Loucy (cell line): ENCODE measurements around the gene WDR83.
A peak's percentile ranks its signal among the peaks of the same experiment; 100 is the strongest.
"Not testable (repeated sequence)": the region's sequence is repeated elsewhere in the genome, so short reads cannot be mapped to it uniquely, and the experiment has no call there.

Experiments
- H2AFZ ChIP-seq: fragments of 200-600 bp; sonication (generic); 2 replicates; pipeline ENCODE4 v1.6.0; 2016; ENCODE audit warnings: antibody characterized with exemption, mild to moderate bottlenecking, low read length, moderate library complexity
- H3F3A ChIP-seq: fragments of 200-600 bp; 2 replicates; pipeline ENCODE4 v1.6.0; 2016; ENCODE audit warnings: antibody characterized with exemption, low read depth, mild to moderate bottlenecking
- H3K27me3 ChIP-seq: fragments of 200-600 bp; sonication (generic); 2 replicates; pipeline ENCODE4 v1.6.1; 2014; ENCODE audit warnings: low read length, mild to moderate bottlenecking; ENCODE audit not compliant: insufficient read depth, poor library complexity, severe bottlenecking
- H3K36me3 ChIP-seq: fragments of 200-600 bp; sonication (generic); 2 replicates; pipeline ENCODE4 v1.6.1; 2016; ENCODE audit warnings: low read length; ENCODE audit not compliant: insufficient read depth
- H3K4me1 ChIP-seq: fragments of 200-600 bp; sonication (generic); 2 replicates; pipeline ENCODE4 v1.5.1; 2014; ENCODE audit warnings: low read length, mild to moderate bottlenecking; ENCODE audit not compliant: insufficient read depth, poor library complexity, severe bottlenecking
- H3K4me2 ChIP-seq: fragments of 200-600 bp; sonication (generic); 2 replicates; pipeline ENCODE4 v1.6.0; 2014; ENCODE audit warnings: antibody characterized with exemption, low read length, low read depth, mild to moderate bottlenecking; ENCODE audit not compliant: poor library complexity, severe bottlenecking
- H3K4me3 ChIP-seq: fragments of 200-600 bp; sonication (generic); 2 replicates; pipeline ENCODE4 v1.5.1; 2014; ENCODE audit warnings: low read length, mild to moderate bottlenecking, mixed read lengths; ENCODE audit not compliant: poor library complexity, severe bottlenecking
- H3K79me2 ChIP-seq: fragments of 200-600 bp; sonication (generic); 2 replicates; pipeline ENCODE4 v1.6.1; 2014; ENCODE audit warnings: low read length; ENCODE audit not compliant: insufficient read depth
- H3K9ac ChIP-seq: fragments of 200-600 bp; sonication (generic); 2 replicates; pipeline ENCODE4 v1.6.0; 2014; ENCODE audit warnings: mild to moderate bottlenecking, low read depth, low read length, moderate library complexity; ENCODE audit not compliant: poor library complexity, severe bottlenecking
- H3K9me2 ChIP-seq: fragments of 200-600 bp; sonication (generic); replicated peaks from 2 replicates; pipeline ENCODE4 v1.6.1; 2016; ENCODE audit warnings: low read depth, low read length, mixed read lengths
- H3K9me3 ChIP-seq: fragments of 200-600 bp; sonication (generic); 2 replicates; pipeline ENCODE4 v1.6.1; 2014; ENCODE audit warnings: mild to moderate bottlenecking, antibody characterized with exemption, low read length, low read depth; ENCODE audit not compliant: insufficient read depth
- H4K20me1 ChIP-seq: fragments of 200-600 bp; sonication (generic); 2 replicates; pipeline ENCODE4 v1.6.0; 2014; ENCODE audit warnings: antibody characterized with exemption, low read length, mild to moderate bottlenecking; ENCODE audit not compliant: insufficient read depth, poor library complexity, severe bottlenecking
- EZH2phosphoT487 ChIP-seq: fragments of 200-600 bp; IDR thresholded peaks from 2 replicates; pipeline ENCODE4 v1.6.1; 2018; ENCODE audit warnings: antibody characterized with exemption, mild to moderate bottlenecking, moderate library complexity, borderline replicate concordance
- TF ChIP-seq, protein P1 (sequence below): fragments of 200-600 bp; sonication (generic); conservative IDR thresholded peaks from 2 replicates; pipeline ENCODE4 v1.5.1; 2014; ENCODE audit warnings: mild to moderate bottlenecking, antibody characterized with exemption, low read length

Gene WDR83

DNA sequence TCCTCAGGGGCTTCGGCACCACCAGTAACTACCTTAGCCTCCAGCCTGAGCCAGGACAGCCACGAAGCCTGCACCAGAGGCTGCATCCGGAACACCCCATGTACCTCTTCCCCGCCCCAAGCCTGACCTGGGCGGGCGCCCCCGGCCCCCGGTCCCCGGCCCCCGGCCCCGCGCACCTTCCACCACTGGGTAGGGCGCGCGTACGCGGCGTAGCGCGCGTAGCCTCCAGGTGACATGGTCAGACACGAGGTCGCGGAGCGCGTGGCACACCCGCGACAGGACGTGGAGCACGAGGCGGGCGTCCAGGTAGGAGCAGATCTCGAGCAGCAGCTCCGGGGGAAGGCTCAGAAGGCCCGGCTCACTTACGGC is 29.4 kb downstream of the WDR83 start:
- peak overlapping the region; percentile 75 for H3K9ac ChIP-seq
- no peaks in the 10 kb centered on the region for H3K27me3 ChIP-seq
- peaks cover 11% of the 10 kb centered on the region for H3K4me1 ChIP-seq
- H3F3A ChIP-seq, result 0 out of 2 replicates have a peak, but pooled peaks cover 2% of the 10 kb centered on the region
- no peaks in the 10 kb centered on the region for H4K20me1 ChIP-seq
- H3K4me2 ChIP-seq, result peak overlapping the region; percentile 81
- H3K9me2 ChIP-seq, result no peaks in the 10 kb centered on the region
- peak overlapping the region; percentile 64 for H2AFZ ChIP-seq
- peaks cover 4% of the 10 kb centered on the region; the same call in 1 of the 2 replicates for H3K36me3 ChIP-seq
- peaks cover 6% of the 10 kb centered on the region; the same call in 1 of the 2 replicates for H3K79me2 ChIP-seq
- H3K9me3 ChIP-seq, result no peaks in the 10 kb centered on the region
- TF ChIP-seq EZH2phosphoT487, result no peak
- TF ChIP-seq, protein P1, sequence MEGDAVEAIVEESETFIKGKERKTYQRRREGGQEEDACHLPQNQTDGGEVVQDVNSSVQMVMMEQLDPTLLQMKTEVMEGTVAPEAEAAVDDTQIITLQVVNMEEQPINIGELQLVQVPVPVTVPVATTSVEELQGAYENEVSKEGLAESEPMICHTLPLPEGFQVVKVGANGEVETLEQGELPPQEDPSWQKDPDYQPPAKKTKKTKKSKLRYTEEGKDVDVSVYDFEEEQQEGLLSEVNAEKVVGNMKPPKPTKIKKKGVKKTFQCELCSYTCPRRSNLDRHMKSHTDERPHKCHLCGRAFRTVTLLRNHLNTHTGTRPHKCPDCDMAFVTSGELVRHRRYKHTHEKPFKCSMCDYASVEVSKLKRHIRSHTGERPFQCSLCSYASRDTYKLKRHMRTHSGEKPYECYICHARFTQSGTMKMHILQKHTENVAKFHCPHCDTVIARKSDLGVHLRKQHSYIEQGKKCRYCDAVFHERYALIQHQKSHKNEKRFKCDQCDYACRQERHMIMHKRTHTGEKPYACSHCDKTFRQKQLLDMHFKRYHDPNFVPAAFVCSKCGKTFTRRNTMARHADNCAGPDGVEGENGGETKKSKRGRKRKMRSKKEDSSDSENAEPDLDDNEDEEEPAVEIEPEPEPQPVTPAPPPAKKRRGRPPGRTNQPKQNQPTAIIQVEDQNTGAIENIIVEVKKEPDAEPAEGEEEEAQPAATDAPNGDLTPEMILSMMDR, result no peak
- peak overlapping the region; percentile 81 for H3K4me3 ChIP-seq

DNA sequence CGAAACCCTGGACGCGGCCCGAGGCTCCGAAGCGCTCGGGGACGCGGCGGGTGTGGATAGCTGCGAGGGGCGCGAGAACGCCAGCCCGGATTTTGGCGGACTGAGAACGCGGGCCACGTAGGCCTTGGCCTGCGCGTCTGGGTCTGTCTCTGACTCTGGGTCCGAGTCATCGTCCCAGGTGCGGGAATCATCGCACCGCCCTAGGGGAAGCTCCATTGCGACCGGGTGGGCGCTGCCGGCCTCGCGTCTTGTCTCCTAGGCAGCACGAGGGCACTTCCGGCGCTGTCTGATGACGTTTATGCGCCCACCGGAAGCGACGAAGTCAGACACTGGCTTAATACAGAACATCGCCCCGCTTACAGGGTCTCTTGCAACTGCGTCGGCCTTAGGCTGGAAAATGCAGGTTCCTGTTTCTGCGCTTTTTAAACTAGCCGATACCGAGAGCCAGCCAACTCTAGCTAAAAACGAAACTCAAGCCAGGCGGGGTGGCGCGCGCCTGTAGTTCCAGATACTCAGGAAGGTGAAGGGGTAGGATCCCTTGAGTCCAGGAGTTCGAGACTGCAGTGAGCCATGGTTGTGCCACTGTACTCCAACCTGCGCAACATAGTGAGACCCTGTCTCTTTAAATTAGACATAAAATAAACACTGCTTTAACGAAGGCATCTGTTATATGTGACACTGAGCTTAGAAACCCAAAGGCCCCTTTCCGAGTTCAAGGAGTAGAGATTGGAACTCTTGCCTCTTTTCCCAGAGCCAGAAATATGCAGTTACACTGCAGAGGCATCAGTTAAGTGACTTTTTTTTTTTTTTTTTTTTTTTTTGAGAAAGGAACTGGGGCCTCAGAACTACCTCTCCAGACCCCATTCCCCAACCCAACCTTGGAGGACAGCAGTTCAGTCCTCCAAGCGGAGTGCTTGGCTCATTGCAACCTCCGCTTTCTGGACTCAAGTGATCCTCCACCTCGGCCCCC is 30.0 kb downstream of the WDR83 start, which contains the start of gene FBXW9:
FBXW9 (minus strand) TSS at position 266 of the 970 bp plus-strand sequence; CDS start at position 216, 50 bp downstream.
- Histone ChIP-seq H2AFZ (peak within 1 kb of the TSS; percentile 64), H3K9me3 (no peaks in the 10 kb centered on the region)

DNA sequence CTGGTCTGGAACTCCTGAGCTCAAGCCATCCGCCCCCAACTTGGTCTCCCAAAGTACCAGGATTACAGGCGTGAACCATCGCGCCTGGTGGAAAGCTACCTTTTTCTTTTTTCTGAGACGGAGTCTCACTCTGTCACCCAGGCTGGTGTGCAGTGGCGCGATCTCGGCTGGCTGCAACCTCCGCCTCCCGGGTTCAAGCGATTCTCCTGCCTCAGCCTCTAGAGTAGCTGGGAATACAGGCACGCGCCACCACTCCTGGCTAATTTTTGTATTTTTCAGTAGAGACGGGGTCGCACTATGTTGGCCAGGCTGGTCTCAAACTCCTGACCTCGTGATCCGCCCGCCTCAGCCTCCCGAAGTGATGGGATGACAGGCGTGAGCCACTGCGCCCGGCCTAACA is 30.8 kb downstream of the WDR83 start:
- Histone ChIP-seq H3K4me2 (peak overlapping the region; percentile 81), H3K36me3 (peaks cover 18% of the 10 kb centered on the region; the same call in 1 of the 2 replicates), H3K4me3 (peak overlapping the region; percentile 81), H3K9ac (peak overlapping the region; percentile 75)
- not testable (repeated sequence) for H3K4me1 ChIP-seq, H2AFZ ChIP-seq, H3K9me2 ChIP-seq, H3F3A ChIP-seq, H3K9me3 ChIP-seq, H3K79me2 ChIP-seq, H3K27me3 ChIP-seq, H4K20me1 ChIP-seq

More for the DNA sequence above, 30.0 kb downstream of the WDR83 start, which contains the start of gene FBXW9:
- Histone ChIP-seq H3K9me2 (no peaks in the 10 kb centered on the region), H4K20me1 (no peaks in the 10 kb centered on the region), H3K36me3 (peaks cover 10% of the 10 kb centered on the region; the same call in 1 of the 2 replicates), H3K4me2 (peak within 1 kb of the TSS; percentile 81), H3K4me1 (peaks cover 8% of the 10 kb centered on the region), H3F3A (0 out of 2 replicates have a peak, but pooled peaks cover 2% of the 10 kb centered on the region), H3K27me3 (no peaks in the 10 kb centered on the region), H3K4me3 (peak within 1 kb of the TSS; percentile 81), H3K9ac (peak within 1 kb of the TSS; percentile 75), H3K79me2 (no peaks in the 10 kb centered on the region)
- TF ChIP-seq, protein P1, result no peak
- TF ChIP-seq EZH2phosphoT487, result no peak
